ENCODE data around the gene POLR2I.

POLR2I gene

DNA sequence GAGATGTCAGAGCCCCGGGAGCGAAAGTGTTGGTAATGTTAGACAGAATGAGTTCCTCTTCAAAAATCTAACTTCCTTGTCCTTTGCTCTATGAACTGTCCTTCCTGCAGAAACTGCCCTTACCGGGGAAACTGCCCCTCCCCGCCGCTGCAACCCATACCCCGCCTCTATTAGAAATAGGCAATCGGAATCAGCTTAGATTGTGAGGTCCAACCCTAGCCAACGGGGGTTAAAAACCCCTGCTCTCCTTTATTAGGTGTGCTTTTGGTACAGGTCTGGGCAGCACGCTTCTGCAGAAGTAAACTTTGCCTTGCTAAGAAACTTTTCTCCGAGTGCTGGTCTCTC lies 13.7 kb upstream of the POLR2I start:
- peak overlapping the region; percentile 57 for H3K4me3 ChIP-seq (ENCODE audit: low read depth, low read length)
- TF ChIP-seq, protein P1, sequence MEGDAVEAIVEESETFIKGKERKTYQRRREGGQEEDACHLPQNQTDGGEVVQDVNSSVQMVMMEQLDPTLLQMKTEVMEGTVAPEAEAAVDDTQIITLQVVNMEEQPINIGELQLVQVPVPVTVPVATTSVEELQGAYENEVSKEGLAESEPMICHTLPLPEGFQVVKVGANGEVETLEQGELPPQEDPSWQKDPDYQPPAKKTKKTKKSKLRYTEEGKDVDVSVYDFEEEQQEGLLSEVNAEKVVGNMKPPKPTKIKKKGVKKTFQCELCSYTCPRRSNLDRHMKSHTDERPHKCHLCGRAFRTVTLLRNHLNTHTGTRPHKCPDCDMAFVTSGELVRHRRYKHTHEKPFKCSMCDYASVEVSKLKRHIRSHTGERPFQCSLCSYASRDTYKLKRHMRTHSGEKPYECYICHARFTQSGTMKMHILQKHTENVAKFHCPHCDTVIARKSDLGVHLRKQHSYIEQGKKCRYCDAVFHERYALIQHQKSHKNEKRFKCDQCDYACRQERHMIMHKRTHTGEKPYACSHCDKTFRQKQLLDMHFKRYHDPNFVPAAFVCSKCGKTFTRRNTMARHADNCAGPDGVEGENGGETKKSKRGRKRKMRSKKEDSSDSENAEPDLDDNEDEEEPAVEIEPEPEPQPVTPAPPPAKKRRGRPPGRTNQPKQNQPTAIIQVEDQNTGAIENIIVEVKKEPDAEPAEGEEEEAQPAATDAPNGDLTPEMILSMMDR (IDR thresholded peaks at IDR 0.05; ENCODE audit: borderline replicate concordance, insufficient read depth, low read depth, low read length), result no peak

DNA sequence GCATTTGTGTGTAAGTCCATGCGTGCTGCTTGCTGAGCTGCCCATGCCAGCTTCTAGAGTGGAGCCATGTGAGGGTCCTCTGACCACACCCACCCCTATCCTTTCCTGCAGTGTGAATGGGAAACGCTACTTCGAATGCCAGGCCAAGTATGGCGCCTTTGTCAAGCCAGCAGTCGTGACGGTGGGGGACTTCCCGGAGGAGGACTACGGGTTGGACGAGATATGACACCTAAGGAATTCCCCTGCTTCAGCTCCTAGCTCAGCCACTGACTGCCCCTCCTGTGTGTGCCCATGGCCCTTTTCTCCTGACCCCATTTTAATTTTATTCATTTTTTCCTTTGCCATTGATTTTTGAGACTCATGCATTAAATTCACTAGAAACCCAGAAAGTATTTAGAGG lies 10.9 kb upstream of the POLR2I start:
- no peak overlapping the region for H3K4me3 ChIP-seq (ENCODE audit: low read depth, low read length)
- TF ChIP-seq, protein P1 (IDR thresholded peaks at IDR 0.05; ENCODE audit: borderline replicate concordance, insufficient read depth, low read depth, low read length), result no peak

DNA sequence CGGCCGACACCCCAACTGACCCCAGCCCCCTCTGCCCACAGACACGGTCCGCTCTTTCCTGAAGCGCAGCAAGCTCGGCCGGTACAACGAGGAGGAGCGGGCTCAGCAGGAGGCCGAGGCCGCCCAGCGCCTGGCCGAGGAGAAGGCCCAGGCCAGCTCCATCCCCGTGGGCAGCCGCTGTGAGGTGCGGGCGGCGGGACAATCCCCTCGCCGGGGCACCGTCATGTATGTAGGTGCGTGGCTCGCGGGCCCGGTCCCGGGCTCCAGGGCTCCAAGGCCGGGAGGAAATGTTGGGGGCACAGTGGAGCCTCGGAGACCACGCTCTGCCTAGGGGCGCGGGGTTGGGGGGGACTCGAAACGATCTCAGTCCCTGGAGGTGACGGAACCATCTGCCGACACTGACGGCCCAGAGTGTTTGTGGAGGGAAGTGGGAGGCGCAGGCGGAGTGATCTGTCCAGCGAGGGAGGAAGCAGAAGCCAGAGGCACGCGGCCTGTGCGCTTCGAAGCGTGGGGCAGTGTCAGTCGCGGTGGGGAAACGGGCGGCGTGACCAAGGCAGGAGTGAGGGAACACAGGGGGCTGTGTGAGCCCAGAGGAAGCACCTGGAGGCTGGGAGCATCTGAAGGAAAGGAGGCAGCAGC lies 6.9 kb upstream of the POLR2I start:
- TF ChIP-seq, protein P1 (IDR thresholded peaks at IDR 0.05; ENCODE audit: borderline replicate concordance, insufficient read depth, low read depth, low read length), result no peak
- H3K4me3 ChIP-seq (ENCODE audit: low read depth, low read length), result no peak overlapping the region

DNA sequence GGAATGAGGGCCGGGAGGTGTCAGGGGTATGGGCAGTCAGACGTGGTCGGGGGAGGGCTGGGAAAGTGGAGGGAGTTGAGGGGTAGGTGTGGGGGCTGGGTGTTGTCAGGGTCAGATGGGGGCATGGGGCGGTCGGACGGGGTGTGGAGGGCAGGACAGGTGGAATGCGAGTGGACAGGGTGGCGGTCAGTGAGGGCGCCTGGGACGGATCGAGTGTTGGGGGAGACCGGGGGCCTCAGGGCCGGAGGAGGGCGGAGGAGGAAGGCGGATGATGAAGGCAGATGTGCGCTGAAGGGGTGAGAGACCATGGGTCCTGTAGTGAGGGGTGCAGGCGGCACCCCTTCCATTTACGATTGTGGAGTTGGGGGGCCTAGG lies 6.3 kb upstream of the POLR2I start:
- TF ChIP-seq, protein P1 (IDR thresholded peaks at IDR 0.05; ENCODE audit: borderline replicate concordance, insufficient read depth, low read depth, low read length), result no peak

DNA sequence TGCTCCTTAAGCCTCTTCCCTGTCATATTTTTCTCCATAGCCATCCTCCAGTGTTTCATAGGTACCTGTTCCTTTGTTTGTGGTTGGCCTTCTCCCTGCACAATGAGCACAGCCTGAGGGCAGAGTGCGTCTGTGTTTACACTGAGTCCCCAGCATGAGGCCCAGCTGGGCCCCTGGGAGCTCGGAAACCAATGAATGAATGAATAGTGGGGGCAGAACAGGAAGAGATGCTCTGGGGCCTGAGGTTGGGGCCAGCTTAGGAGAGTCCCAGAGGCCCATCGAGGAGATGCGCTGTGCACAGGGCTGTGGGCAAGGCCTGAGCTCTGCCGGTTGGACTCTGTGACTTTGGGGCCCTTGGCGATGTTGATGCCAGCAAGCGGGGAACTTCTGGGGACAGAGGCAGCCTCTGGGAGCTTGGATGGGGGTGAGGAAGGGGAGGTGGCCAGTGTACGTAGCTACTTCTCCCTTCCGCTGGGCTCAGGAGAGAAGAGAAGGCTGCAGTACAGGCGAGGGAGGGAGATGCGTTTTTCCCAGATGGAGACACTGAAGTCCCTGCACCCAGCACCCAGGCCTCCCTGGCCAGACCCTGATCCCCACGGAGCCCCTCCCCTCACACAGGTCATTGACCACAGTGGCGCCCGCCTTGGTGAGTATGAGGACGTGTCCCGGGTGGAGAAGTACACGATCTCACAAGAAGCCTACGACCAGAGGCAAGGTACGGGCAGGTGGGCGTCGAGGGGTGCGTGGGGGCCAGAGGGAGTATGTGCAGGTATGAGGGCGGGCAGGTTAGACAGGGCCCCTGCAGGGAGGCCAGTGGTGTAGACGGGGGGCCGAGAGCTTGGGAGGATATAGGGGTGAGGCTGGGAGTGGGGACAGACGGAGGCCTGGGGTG lies 5.7 kb upstream of the POLR2I start:
- TF ChIP-seq, protein P1 (IDR thresholded peaks at IDR 0.05; ENCODE audit: borderline replicate concordance, insufficient read depth, low read depth, low read length), result no peak
- no peak overlapping the region for H3K4me3 ChIP-seq (ENCODE audit: low read depth, low read length)

More for the DNA sequence above, 6.3 kb upstream of the POLR2I start:
- no peak overlapping the region for H3K4me3 ChIP-seq (ENCODE audit: low read depth, low read length)

DNA sequence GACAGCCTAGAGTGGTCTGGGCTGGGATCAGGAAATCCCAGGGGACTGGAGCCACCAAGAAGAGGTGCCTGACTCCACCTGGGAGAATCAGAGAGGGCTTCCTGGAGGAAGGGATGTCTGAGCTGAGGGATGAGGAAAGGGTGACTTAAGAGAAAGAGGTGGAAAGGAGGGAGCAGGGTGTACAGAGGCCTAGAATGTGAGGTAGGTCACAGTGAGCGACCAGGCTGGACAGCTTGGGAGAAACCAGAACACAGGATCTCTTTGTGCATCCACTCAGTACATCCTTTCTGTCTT lies 1.6 kb upstream of the POLR2I start:
- TF ChIP-seq, protein P1 (IDR thresholded peaks at IDR 0.05; ENCODE audit: borderline replicate concordance, insufficient read depth, low read depth, low read length), result no peak
- H3K4me3 ChIP-seq (ENCODE audit: low read depth, low read length), result peak overlapping the region; percentile 81

Data from GM12875 (cell line).